ENCODE data around the gene TRIM31. TPM values are rescaled to one million over a fixed set of nuclear protein-coding genes. Genes with fewer than 3 reads are reported as not detected.

Gene TRIM31
- total and polyA plus RNA-seq, 10 of the 15 experiments (the other 5 are each of a cell fraction or from before 2014, with no cell fraction given): 0.09 to 20.5 (median 0.31) TPM; not detected in 3

DNA sequence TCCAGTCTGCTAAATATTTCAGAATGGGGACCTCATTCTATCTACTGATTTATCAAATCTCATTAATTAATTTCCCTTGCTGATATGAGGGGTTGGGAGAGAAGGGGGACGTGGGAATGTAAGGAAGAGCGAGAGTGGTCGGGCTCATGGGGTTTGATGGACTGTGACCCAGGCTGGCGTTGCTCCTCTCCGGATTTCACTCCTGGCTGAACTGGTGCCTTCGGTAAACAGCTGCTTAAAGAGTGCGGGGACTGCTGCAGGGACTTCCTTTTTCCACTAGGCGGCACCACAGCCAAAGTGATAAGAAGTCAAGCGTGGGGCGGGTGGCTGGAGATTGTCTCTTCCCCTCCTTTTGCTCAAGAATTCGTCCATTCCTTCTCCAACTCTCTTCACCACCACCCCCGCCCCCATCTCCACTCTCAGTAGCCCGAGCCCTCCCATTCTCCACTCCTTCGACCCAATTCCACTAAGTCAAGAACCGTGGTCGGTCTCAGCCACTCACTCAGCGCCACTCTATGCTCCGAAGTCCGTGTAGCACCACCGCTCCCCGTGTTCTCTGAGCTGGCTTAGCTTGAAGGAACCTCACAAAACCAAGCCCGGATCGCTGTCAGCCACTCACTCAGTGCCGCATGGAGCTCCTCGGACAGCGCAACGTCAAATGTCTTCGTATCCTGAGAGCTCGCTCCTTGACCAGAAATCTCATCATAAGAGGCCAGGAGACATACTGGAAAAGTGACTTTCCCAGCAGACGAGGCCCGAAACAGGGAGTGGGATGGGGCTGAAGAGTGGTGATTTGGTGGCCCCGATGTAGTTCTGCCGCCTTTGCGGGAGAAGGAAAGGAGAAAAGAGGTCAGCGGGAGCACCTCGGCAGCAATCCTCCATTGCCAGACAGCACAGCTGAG, 9.7 kb downstream of the TRIM31 start (continued):
- TF ChIP-seq TCF3 (IDR thresholded peaks at IDR 0.05; ENCODE audit: borderline replicate concordance, insufficient read depth, low read depth, low read length) (peak; percentile 39; the same call in 1 of the 2 replicates), IKZF2 (IDR thresholded peaks at IDR 0.05) (peak in 1 of 2 experiments; percentile 12; a peak in 1 of 4 replicates), STAT3 (IDR thresholded peaks at IDR 0.05; ENCODE audit: low read depth, low read length) (no peak), TCF12 (IDR thresholded peaks at IDR 0.05; ENCODE audit: low read depth, low read length) (peak; percentile 71; the same call in 1 of the 2 replicates), RAD21 (IDR thresholded peaks at IDR 0.05; ENCODE audit: insufficient read depth, low read depth, low read length) (peak; percentile 96), MXI1 (IDR thresholded peaks at IDR 0.05; ENCODE audit: low read depth, low read length) (peak; percentile 29; the same call in 1 of the 2 replicates), EP300 (IDR thresholded peaks at IDR 0.05; ENCODE audit: borderline replicate concordance in 1 of 2, control insufficient read depth in 1 of 2, low read depth in 2 of 2, low read length in 2 of 2) (no peak), MTA2 (IDR thresholded peaks at IDR 0.05; ENCODE audit: low read depth) (peak; percentile 43; the same call in 1 of the 2 replicates), TARDBP (IDR thresholded peaks at IDR 0.05; ENCODE audit: borderline replicate concordance) (no peak), SPI1 (IDR thresholded peaks at IDR 0.05; ENCODE audit: borderline replicate concordance, insufficient read depth, low read depth, low read length) (peak; percentile 60), BHLHE40 (IDR thresholded peaks at IDR 0.05; ENCODE audit: borderline replicate concordance in 1 of 2, low read depth in 2 of 2, low read length in 1 of 2) (peak; percentile 8 to 26; a peak in 1 of 4 replicates), NFXL1 (IDR thresholded peaks at IDR 0.05; ENCODE audit: borderline replicate concordance) (peak; percentile 58)
- TF ChIP-seq, protein P1, sequence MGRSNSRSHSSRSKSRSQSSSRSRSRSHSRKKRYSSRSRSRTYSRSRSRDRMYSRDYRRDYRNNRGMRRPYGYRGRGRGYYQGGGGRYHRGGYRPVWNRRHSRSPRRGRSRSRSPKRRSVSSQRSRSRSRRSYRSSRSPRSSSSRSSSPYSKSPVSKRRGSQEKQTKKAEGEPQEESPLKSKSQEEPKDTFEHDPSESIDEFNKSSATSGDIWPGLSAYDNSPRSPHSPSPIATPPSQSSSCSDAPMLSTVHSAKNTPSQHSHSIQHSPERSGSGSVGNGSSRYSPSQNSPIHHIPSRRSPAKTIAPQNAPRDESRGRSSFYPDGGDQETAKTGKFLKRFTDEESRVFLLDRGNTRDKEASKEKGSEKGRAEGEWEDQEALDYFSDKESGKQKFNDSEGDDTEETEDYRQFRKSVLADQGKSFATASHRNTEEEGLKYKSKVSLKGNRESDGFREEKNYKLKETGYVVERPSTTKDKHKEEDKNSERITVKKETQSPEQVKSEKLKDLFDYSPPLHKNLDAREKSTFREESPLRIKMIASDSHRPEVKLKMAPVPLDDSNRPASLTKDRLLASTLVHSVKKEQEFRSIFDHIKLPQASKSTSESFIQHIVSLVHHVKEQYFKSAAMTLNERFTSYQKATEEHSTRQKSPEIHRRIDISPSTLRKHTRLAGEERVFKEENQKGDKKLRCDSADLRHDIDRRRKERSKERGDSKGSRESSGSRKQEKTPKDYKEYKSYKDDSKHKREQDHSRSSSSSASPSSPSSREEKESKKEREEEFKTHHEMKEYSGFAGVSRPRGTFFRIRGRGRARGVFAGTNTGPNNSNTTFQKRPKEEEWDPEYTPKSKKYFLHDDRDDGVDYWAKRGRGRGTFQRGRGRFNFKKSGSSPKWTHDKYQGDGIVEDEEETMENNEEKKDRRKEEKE (IDR thresholded peaks at IDR 0.05): no peak
- TF ChIP-seq, protein P2, sequence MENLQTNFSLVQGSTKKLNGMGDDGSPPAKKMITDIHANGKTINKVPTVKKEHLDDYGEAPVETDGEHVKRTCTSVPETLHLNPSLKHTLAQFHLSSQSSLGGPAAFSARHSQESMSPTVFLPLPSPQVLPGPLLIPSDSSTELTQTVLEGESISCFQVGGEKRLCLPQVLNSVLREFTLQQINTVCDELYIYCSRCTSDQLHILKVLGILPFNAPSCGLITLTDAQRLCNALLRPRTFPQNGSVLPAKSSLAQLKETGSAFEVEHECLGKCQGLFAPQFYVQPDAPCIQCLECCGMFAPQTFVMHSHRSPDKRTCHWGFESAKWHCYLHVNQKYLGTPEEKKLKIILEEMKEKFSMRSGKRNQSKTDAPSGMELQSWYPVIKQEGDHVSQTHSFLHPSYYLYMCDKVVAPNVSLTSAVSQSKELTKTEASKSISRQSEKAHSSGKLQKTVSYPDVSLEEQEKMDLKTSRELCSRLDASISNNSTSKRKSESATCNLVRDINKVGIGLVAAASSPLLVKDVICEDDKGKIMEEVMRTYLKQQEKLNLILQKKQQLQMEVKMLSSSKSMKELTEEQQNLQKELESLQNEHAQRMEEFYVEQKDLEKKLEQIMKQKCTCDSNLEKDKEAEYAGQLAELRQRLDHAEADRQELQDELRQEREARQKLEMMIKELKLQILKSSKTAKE (IDR thresholded peaks at IDR 0.05; ENCODE audit: low read depth, poor library complexity, severe bottlenecking): peak; percentile 43
- TF ChIP-seq, protein P3, sequence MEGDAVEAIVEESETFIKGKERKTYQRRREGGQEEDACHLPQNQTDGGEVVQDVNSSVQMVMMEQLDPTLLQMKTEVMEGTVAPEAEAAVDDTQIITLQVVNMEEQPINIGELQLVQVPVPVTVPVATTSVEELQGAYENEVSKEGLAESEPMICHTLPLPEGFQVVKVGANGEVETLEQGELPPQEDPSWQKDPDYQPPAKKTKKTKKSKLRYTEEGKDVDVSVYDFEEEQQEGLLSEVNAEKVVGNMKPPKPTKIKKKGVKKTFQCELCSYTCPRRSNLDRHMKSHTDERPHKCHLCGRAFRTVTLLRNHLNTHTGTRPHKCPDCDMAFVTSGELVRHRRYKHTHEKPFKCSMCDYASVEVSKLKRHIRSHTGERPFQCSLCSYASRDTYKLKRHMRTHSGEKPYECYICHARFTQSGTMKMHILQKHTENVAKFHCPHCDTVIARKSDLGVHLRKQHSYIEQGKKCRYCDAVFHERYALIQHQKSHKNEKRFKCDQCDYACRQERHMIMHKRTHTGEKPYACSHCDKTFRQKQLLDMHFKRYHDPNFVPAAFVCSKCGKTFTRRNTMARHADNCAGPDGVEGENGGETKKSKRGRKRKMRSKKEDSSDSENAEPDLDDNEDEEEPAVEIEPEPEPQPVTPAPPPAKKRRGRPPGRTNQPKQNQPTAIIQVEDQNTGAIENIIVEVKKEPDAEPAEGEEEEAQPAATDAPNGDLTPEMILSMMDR (IDR thresholded peaks at IDR 0.05 in 2 of 3, conservative IDR thresholded peaks at IDR 0.05 in 1 of 3; ENCODE audit: control insufficient read depth in 2 of 3, extremely low read depth in 1 of 3, insufficient read depth in 1 of 3, low read depth in 3 of 3, low read length in 3 of 3): peak; percentile 95 to 97 (median 96)
- TF ChIP-seq, protein P4, sequence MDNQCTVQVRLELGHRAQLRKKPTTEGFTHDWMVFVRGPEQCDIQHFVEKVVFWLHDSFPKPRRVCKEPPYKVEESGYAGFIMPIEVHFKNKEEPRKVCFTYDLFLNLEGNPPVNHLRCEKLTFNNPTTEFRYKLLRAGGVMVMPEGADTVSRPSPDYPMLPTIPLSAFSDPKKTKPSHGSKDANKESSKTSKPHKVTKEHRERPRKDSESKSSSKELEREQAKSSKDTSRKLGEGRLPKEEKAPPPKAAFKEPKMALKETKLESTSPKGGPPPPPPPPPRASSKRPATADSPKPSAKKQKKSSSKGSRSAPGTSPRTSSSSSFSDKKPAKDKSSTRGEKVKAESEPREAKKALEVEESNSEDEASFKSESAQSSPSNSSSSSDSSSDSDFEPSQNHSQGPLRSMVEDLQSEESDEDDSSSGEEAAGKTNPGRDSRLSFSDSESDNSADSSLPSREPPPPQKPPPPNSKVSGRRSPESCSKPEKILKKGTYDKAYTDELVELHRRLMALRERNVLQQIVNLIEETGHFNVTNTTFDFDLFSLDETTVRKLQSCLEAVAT (IDR thresholded peaks at IDR 0.05): peak; percentile 73; the same call in 1 of the 2 replicates

All from GM12878 (cell line).